ENCODE data around the gene DUSP10.
A peak's percentile ranks its signal among the peaks of the same experiment; 100 is the strongest.

The DUSP10 gene

GRCh38 chr1:221715321-221716169 is 26.3 kb downstream of the DUSP10 start:
- Mint-ChIP-seq H3K27me3 (ENCODE audit: low read depth) (peaks cover 3% of the 10 kb centered on the region), H3K9me3 (no peaks in the 10 kb centered on the region), H3K27ac (peak overlapping the region; percentile 54 to 88 (median 65)), H3K4me1 (peaks cover 51% of the 10 kb centered on the region), H3K4me3 (no peak overlapping the region), H3K36me3 (ENCODE audit: low read depth) (no peaks in the 10 kb centered on the region)
- no peak for TF ChIP-seq CTCF (IDR thresholded peaks at IDR 0.05; ENCODE audit: unreplicated experiment in 3 of 3)

GRCh38 chr1:221714227-221715152 is 27.4 kb downstream of the DUSP10 start:
- peak overlapping the region in 2 of 3 experiments; percentile 8 to 88 for H3K27ac Mint-ChIP-seq
- no peak for TF ChIP-seq CTCF (IDR thresholded peaks at IDR 0.05; ENCODE audit: unreplicated experiment in 3 of 3)
- H3K4me1 Mint-ChIP-seq, result peaks cover 49% of the 10 kb centered on the region
- H3K4me3 Mint-ChIP-seq, result no peak overlapping the region
- H3K27me3 Mint-ChIP-seq (ENCODE audit: low read depth), result peaks cover 3% of the 10 kb centered on the region
- H3K36me3 Mint-ChIP-seq (ENCODE audit: low read depth), result no peaks in the 10 kb centered on the region
- H3K9me3 Mint-ChIP-seq, result no peaks in the 10 kb centered on the region

GRCh38 chr1:221712776-221713431 is 29.0 kb downstream of the DUSP10 start:
- H3K9me3 Mint-ChIP-seq, result no peaks in the 10 kb centered on the region

GRCh38 chr1:221712198-221712684 is 29.6 kb downstream of the DUSP10 start:
- no peaks in the 10 kb centered on the region for H3K9me3 Mint-ChIP-seq
- peaks cover 2% of the 10 kb centered on the region for H3K27me3 Mint-ChIP-seq (ENCODE audit: low read depth)
- H3K27ac Mint-ChIP-seq, result no peak overlapping the region
- H3K4me3 Mint-ChIP-seq, result no peak overlapping the region
- TF ChIP-seq CTCF (IDR thresholded peaks at IDR 0.05; ENCODE audit: unreplicated experiment in 3 of 3), result no peak
- no peaks in the 10 kb centered on the region for H3K36me3 Mint-ChIP-seq (ENCODE audit: low read depth)
- peaks cover 48% of the 10 kb centered on the region for H3K4me1 Mint-ChIP-seq

More at GRCh38 chr1:221712776-221713431, 29.0 kb downstream of the DUSP10 start:
- TF ChIP-seq CTCF (IDR thresholded peaks at IDR 0.05; ENCODE audit: unreplicated experiment in 3 of 3), result no peak
- Mint-ChIP-seq H3K4me3 (no peak overlapping the region), H3K4me1 (peaks cover 51% of the 10 kb centered on the region), H3K27ac (no peak overlapping the region), H3K27me3 (ENCODE audit: low read depth) (peaks cover 3% of the 10 kb centered on the region), H3K36me3 (ENCODE audit: low read depth) (no peaks in the 10 kb centered on the region)

GRCh38 chr1:221711656-221712055 is 30.2 kb downstream of the DUSP10 start:
- H3K4me1 Mint-ChIP-seq, result peaks cover 42% of the 10 kb centered on the region
- no peaks in the 10 kb centered on the region for H3K9me3 Mint-ChIP-seq
- no peak overlapping the region for H3K4me3 Mint-ChIP-seq
- H3K27me3 Mint-ChIP-seq (ENCODE audit: low read depth), result no peaks in the 10 kb centered on the region
- no peaks in the 10 kb centered on the region for H3K36me3 Mint-ChIP-seq (ENCODE audit: low read depth)
- no peak overlapping the region for H3K27ac Mint-ChIP-seq
- TF ChIP-seq CTCF (IDR thresholded peaks at IDR 0.05; ENCODE audit: unreplicated experiment in 3 of 3), result no peak
